ENCODE measurements around the gene AFDN.

The AFDN gene

GRCh38 chr6:167826896-167827582 lies at the start of gene AFDN:
TSS of gene AFDN (plus strand) at chr6:167826911. CDS start at chr6:167827133, 222 bp downstream.
- no peak for DNase-seq

- DNase-seq = no peak
Observed at GRCh38 chr6:167778497-167779128, 48.1 kb upstream of the AFDN start.

DNA sequence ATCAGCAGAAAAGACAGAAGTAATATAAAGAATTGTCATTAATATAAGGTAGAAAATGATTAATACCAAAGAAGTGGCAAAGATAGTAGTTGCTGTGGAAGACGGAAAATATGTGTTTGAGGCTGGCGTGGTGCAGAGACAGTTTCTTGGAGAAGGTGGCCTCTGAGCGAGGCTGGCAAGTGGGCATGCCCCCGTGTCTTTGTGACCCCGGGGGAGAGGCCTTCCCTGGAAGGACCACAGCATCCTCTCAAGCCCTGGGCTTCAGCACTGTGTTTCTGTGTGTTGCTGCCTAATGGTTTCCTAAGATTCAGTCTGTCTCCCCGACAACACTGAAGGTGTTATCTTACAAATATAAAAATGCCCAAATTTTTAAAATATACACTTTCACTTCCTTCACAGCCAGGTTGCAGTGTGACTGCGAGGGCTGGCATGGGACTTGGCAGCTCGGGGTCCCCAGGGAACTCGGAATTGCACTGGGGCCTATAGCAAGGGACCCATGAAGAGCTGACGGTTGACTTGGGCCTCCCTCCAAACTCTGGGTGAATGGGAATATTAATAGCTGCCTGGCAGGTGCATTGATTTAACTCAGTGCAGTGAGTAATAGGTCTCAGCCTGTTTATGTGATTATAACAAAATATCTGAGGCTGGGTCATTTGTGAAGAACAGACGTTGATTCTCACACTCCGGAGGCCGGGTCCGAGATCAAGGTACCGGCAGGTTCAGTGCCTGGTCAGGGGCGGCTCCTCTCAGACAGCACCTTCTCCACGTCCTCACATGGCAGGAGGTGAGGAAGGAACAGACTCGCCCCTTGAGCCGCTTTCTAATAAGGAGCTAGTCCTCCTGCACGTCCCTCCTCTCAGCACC lies 47.4 kb upstream of the AFDN start:
- DNase-seq = no peak

- no peak for DNase-seq
Observed at GRCh38 chr6:167779993-167780655, 46.6 kb upstream of the AFDN start.

DNA sequence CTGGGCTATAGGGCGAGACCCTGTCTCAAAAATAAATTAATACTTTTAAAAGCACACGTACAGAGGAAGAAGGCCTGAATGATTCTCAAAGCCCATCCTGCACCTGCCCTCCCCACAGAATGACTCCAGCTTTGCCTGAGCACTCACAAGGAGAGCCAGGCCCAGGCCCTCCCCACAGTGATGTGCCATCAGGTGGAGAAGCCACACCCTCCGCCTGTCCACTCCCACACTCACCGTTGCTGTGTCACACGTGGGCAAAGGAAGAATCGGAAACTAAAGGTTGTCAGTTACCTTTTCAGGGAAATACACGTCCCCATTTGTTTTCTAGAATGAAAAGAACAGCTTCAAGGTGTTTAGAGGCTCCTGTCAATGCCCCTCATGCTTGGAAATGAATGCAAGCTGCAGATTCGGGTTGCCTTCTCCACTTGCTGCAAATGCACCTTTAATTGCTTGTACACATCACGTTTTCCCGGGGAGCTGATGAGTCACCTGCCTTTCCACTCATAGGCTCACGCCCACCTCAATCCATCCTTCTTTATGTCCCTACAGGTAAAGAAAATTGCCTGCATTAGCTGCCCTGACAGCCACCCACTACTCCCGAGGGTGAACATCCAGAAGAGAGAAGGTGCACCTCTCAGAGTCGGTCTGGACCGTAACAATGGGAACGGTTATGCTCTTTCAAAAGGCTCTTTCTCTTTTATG lies 45.5 kb upstream of the AFDN start:
- DNase-seq = no peak

- DNase-seq = no peak
Observed at GRCh38 chr6:167781868-167782267, 44.8 kb upstream of the AFDN start.

DNA sequence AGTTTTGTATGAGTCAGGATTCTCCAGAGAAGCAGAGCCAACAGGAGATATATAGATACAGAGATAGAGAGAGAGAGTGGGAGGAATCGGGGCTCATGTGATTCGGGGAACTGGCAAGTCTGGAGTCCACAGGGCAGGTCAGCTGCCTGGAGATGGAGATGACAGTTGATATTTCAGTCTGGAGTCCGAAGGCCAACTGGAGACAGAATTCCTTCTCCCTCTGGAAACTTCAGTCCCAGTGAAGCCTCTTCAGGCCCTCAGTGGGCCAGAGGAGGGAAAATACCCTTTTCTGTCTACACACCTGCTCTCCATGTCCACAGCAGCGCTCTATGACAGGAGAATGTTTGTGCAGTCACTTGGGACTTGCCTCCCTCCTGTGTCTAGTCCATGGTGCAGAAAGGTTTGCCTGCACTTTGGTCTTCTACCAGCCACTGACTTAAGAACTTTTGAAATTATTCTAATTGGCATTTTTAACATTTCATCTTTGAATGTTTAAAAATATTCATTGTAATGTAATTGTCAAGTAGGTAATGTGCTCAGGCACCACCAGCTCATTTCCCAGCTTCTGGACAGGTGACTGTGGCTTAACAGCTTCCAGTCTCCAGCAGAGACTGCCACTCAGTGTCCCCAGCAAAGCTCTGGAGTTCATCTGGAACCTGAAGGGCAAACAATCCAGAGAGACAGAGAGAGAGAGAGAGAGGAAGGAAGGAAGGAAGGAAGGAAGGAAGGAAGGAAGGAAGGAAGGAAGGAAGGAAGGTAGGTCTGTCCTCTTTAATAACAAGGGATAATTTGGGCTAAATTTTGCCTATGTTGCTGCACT lies 43.8 kb upstream of the AFDN start:
- no peak for DNase-seq

- no peak for DNase-seq
Observed at GRCh38 chr6:167786853-167787675, 39.6 kb upstream of the AFDN start.

DNA sequence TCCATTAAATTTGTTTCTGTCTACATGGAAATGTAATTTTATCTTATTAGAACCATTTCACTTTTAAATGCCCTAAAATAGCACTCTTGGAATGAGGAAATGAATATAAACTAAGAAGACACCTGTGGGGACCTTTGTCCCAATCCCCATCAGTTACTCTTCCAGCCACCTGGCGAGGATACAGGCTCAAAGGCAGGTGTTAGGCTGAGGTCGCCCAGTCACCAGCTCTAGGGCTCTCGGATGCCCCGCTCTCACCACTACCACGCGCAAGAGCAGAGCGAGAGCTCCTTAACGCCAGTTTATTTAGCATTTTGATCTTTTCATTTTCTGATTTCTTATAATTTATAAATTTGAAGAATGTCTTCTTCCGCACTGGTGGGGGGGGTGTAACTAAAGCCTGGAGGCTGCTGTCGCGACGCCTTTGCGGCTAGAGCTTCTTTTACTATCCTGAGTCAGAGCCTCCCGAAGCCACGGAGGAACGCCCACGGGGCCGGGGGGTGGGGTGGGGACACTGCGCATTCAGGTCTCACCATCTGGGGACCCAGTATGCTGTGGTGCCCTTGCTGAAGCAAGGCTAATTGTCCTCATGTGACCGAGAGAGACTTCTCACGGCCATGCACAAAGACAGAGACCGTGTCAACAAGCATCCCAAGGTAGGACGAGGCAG lies 38.7 kb upstream of the AFDN start:
- no peak for DNase-seq

DNA sequence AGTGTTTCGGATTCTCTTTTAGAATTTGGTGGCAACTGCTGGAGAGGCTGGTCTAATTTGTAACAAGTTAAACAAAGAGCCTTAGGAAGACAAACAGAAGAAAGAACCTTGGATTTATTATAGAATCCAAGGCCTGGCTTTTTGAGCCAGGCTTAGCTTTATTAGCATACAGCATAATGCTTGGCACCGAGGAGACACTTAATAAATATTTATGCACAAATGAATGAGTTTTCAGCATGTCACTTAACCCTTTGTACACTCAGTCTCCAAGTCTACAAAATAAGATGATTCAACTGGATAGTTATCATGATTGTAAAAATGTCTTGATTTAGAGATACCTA lies 38.2 kb upstream of the AFDN start:
- no peak for DNase-seq

DNA sequence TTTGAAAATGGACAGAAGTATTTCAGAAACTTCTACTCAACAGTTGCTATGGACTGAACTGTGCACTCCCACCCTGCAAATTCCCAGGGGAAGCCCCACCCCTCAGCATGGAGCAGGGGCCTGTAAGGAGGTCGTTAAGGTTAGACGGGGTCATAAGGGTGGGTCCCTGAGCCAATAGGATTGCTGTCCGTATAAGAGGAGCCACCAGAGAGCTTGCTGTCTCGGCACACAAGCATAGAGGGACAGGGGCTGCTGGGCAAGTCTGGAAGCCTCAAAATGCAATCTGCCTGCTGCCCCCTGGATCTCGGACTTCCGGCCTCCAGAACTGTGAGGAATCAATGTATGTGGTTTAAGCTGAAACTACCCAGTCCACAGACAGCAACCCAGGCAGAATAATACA lies 37.4 kb upstream of the AFDN start:
- no peak for DNase-seq

DNA sequence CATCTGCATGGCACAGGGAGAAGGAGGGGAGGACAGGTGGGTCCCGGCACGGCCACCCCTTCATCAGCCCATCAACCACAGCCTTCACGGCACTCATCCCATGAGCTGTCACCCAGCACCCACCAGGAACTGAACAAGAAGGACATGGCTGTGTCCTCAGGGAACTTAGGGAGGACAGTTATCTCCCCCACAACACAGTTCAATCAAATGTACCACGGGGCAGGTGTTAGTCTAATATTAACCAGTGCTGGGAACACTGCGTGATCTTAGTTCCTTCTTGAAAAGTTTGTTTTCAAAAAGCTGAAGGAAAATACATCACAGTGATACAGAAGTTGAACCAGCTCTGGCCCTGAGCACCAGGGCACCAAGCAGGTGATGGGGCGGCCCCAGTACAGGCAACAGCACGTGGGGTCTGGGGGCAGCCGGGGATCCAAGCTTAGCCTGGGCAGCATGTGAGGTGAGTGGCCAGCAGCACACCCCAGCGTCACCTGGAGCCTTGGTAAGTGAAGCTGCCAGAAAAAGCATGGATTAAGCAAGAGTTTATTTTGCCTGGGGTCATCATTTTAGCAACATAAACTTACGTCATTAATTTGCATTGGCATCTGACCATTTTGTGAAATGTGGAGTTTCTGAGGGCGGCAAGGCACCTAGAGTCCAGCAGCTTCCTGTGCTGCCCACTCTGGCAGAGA lies 35.5 kb upstream of the AFDN start:
- no peak for DNase-seq

- DNase-seq = no peak
Observed at GRCh38 chr6:167791780-167792478, 34.8 kb upstream of the AFDN start.

GRCh38 chr6:167793421-167793820 lies 33.3 kb upstream of the AFDN start:
- no peak for DNase-seq

DNA sequence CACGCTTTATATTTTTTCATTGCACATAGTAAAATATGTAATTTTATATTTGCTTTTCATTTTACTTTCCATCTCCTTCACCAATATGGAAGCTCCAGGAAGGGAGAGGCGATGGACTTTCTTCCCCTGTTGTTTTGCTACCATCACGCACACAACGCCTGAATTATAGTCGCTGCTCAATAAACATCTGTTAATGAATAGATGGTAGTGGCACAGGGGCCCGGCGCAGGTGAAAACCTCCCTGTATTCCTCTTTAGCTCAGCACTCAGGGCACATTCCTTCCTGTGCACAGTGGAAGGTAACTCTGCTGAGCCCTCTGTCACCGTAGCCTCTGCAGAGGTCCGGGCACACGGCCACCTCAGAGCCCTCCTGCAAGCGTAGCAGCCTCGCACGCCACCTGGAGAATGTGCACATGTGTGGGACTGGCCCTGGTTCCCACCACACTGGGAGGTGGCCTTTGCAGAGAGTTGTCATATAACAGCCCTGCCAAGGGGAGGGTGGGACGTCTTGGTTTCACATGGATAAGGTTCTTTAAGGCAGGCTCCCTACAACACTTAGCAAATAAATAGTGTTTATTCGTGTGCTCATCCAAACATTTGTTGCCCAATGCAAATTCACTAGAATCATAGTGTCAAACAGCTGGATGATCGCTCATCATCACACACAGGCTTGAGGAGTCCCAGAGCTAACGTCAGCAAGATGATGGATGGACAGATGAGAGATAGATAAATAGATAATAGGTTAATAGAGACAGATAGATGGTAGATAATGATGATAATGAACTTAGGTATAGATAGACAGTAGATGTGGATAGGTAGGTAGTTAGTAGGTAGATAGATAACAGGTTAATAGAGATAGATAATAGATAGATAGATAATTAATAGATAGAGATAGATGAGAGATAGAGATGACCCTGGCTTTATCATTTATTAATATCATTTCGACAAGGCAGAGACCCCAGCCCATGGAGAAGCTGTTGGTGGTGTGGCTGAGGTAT lies 32.3 kb upstream of the AFDN start:
- no peak for DNase-seq

DNA sequence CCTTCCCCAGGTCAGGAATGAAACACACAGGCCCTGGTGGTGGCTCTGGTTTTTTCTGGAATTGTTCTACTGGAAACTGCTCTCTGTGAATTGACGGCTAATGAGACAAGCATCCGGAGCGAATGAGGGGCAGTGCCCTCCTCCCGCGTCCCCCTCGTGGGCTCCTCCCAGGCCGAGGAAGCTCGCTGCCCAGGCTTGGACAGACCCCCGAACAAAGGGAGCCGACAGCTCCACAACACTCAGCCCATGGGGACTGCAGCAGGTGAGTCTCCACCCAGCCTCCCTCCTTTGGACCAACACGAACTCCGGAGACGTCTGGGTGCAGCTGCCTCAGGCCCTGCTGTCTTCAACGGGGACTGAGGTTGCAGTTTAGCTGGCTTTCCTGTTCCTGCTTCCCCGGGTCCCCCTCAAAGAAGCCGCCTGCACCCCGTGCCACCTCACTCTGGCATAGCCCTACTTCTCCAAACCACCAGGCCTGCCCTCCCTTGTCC lies 31.3 kb upstream of the AFDN start:
- DNase-seq = no peak

DNA sequence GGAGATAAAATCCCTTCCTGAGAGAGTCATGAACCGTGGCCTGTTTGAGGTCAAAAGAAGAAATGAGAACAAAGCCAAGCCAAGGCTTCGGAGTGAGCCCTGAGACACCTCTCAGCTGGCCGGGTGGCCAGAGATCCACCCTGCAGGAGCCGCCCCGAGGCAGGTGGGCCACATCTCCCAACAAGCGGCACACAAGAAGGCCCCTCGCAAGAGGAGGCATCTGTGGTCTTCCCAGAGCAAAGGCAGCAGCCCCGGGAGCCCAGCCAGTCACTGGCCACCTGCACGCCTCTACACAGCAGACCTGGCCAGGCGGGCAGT lies 30.9 kb upstream of the AFDN start:
- DNase-seq = no peak
